ENCODE results near the gene KCNN4. TPM values are rescaled to one million over a fixed set of nuclear protein-coding genes. Genes with fewer than 3 reads are reported as not detected.

Gene KCNN4
- total RNA-seq, 1 experiment from 2014 or later: not detected

DNA sequence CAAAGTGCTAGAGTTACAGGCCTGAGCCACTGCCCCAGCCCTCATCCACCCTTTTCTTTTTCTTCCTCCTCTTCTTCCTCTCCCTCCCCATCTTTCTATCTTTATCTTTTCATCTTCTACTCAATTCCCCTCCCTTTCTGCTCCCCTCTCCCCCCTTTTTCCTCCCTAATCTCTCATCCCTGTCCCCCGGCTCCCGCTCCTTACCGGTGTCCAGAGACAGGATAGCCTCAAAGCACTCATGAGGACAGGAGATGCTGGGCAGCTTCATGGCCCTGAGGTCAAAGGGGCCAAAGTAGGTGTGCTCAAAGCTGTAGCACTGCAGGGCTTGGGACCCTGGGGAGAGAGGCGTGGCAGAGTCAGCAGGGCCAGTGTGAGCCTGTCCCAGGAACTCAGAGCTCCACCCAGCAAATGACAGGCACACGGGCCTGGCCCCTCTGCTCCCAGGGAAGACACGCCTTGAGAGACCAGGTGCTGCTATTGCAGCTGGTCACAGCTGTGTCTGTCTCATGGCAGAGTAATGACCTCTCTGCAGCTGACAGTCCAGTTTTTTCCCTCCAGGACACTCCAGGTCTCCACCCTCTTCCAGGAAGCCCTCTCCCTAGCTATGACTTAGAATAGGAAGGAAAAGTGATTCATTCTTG lies 18.8 kb upstream of the KCNN4 start:
- Histone ChIP-seq H3K4me1 (ENCODE audit: insufficient read depth, low read length, poor library complexity, severe bottlenecking) (no peaks in the 10 kb centered on the region), H3K4me3 (ENCODE audit: low read depth, low read length, poor library complexity, severe bottlenecking) (no peak overlapping the region), H3K27me3 (replicated peaks; ENCODE audit: insufficient read depth, low read depth, low read length, poor library complexity) (no peaks in the 10 kb centered on the region), H3K36me3 (ENCODE audit: insufficient read depth, low read length, poor library complexity, severe bottlenecking) (no peaks in the 10 kb centered on the region), H3K27ac (ENCODE audit: low read depth, low read length, poor library complexity, severe bottlenecking) (no peak overlapping the region), H3K9me3 (ENCODE audit: low read depth, low read length, poor library complexity, severe bottlenecking) (no peaks in the 10 kb centered on the region)
- DNase-seq (ENCODE audit: low spot score): no peak
- CTCF ChIA-PET: interaction anchor here (0.5 kb wide), 1 partner anchor 1369 kb away, joined by 3 read pairs; no protein-coding TSS in a partner anchor
- TF ChIP-seq, protein P1, sequence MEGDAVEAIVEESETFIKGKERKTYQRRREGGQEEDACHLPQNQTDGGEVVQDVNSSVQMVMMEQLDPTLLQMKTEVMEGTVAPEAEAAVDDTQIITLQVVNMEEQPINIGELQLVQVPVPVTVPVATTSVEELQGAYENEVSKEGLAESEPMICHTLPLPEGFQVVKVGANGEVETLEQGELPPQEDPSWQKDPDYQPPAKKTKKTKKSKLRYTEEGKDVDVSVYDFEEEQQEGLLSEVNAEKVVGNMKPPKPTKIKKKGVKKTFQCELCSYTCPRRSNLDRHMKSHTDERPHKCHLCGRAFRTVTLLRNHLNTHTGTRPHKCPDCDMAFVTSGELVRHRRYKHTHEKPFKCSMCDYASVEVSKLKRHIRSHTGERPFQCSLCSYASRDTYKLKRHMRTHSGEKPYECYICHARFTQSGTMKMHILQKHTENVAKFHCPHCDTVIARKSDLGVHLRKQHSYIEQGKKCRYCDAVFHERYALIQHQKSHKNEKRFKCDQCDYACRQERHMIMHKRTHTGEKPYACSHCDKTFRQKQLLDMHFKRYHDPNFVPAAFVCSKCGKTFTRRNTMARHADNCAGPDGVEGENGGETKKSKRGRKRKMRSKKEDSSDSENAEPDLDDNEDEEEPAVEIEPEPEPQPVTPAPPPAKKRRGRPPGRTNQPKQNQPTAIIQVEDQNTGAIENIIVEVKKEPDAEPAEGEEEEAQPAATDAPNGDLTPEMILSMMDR (conservative IDR thresholded peaks at IDR 0.05; ENCODE audit: low read depth, low read length): no peak
- TF ChIP-seq EZH2 (IDR thresholded peaks at IDR 0.05; ENCODE audit: borderline replicate concordance, low read depth, low read length, poor library complexity, severe bottlenecking): no peak
- POLR2A ChIA-PET (ENCODE audit: low non-redundant PET): no interaction called here
- BruUV-seq (replicated peaks): no TSS peak
- intact Hi-C loops (cut with micrococcal nuclease; ENCODE audit: unreplicated experiment): loop anchor here (10.0 kb wide), 1 partner anchor 355 kb away; no protein-coding TSS in a partner anchor

DNA sequence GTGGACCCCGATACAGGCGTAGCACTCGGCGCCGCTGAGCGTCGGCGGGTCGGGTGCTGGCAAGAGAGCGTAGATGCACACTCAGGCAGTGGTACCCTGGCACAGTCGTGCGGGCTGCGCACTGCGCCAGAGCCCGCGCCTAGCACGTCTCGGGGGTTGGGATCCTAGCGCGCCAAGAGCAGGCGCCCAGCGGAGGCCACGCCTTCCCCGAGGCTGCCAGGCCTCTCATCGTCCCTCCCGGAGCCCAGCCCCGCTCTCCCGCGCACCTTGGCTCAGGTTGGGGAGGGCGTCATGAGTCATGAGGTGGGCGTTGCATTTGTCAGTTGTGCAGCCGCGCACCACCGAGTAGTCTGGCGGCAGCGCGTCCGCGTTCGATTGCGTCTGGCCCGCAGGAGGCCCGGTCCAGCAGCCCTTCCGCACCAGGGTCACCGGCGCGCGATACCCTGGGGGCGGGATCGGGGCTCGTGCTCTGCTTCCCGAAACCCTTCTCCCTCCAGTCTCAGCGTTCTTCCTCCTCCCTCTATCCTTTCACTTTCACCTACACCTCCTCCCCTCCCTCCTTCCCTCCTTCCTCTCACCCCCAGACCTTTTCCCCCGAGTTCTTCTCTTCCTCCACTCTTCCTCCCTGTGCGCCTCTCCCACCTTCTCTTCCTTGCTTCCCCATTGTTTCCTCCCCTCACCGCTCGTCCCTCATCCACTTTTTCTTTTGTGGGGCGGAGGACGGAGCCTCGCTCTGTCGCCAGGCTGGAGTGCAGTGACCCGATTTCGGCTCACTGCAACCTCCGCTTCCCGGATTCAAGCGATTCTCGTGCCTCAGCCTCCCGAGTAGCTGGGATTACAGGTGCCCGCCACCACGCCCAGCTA lies 18.0 kb upstream of the KCNN4 start:
- H3K4me1 ChIP-seq (ENCODE audit: insufficient read depth, low read length, poor library complexity, severe bottlenecking): no peaks in the 10 kb centered on the region
- POLR2A ChIA-PET (ENCODE audit: low non-redundant PET): no interaction called here
- H3K4me3 ChIP-seq (ENCODE audit: low read depth, low read length, poor library complexity, severe bottlenecking): peak overlapping the region; percentile 40
- intact Hi-C loops (cut with micrococcal nuclease; ENCODE audit: unreplicated experiment): no loop called here
- BruUV-seq (replicated peaks): no TSS peak
- no peaks in the 10 kb centered on the region for H3K9me3 ChIP-seq (ENCODE audit: low read depth, low read length, poor library complexity, severe bottlenecking)
- no peak for TF ChIP-seq EZH2 (IDR thresholded peaks at IDR 0.05; ENCODE audit: borderline replicate concordance, low read depth, low read length, poor library complexity, severe bottlenecking)
- TF ChIP-seq, protein P1 (conservative IDR thresholded peaks at IDR 0.05; ENCODE audit: low read depth, low read length): no peak
- DNase-seq (ENCODE audit: low spot score): peak; percentile 39
- peaks cover 2% of the 10 kb centered on the region for H3K27me3 ChIP-seq (replicated peaks; ENCODE audit: insufficient read depth, low read depth, low read length, poor library complexity)
- CTCF ChIA-PET: interaction anchor here (0.5 kb wide), 1 partner anchor 1370 kb away, joined by 3 read pairs; no protein-coding TSS in a partner anchor
- no peaks in the 10 kb centered on the region for H3K36me3 ChIP-seq (ENCODE audit: insufficient read depth, low read length, poor library complexity, severe bottlenecking)
- no peak overlapping the region for H3K27ac ChIP-seq (ENCODE audit: low read depth, low read length, poor library complexity, severe bottlenecking)

DNA sequence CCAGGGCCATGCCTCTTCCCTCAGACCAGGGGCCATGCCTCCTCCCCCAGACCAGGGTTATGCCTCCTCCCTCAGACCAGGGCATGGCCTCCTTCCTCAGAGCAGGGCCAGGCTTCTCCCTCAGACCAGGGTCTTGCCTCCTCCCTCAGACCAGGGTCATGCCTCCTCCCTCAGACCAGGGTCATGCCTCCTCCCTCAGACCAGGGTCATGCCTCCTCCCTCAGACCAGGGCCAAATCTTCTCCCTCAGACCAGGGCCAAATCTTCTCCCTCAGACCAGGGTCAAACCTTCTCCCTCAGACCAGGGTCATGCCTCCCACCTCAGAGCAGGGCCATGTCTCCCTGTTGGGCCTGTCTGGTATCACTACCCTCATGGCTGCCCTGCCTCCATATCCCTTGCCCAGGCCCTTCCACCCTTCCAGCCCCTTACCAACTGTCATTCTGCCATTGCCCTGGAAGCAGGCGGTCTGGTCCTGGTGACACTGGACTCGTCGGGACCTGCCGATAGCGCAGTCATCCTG lies 17.3 kb upstream of the KCNN4 start:
- H3K27me3 ChIP-seq (replicated peaks; ENCODE audit: insufficient read depth, low read depth, low read length, poor library complexity): peaks cover 5% of the 10 kb centered on the region

More for the DNA sequence above, 17.3 kb upstream of the KCNN4 start:
- no peak for TF ChIP-seq EZH2 (IDR thresholded peaks at IDR 0.05; ENCODE audit: borderline replicate concordance, low read depth, low read length, poor library complexity, severe bottlenecking)
- TF ChIP-seq, protein P1 (conservative IDR thresholded peaks at IDR 0.05; ENCODE audit: low read depth, low read length): no peak
- H3K4me3 ChIP-seq (ENCODE audit: low read depth, low read length, poor library complexity, severe bottlenecking): peak overlapping the region; percentile 40
- CTCF ChIA-PET: no interaction called here
- no peak overlapping the region for H3K27ac ChIP-seq (ENCODE audit: low read depth, low read length, poor library complexity, severe bottlenecking)
- H3K4me1 ChIP-seq (ENCODE audit: insufficient read depth, low read length, poor library complexity, severe bottlenecking): no peaks in the 10 kb centered on the region
- no peaks in the 10 kb centered on the region for H3K9me3 ChIP-seq (ENCODE audit: low read depth, low read length, poor library complexity, severe bottlenecking)
- intact Hi-C loops (cut with micrococcal nuclease; ENCODE audit: unreplicated experiment): no loop called here
- BruUV-seq (replicated peaks): no TSS peak
- POLR2A ChIA-PET (ENCODE audit: low non-redundant PET): interaction anchor here (0.6 kb wide), 1 partner anchor 43 kb away, joined by 5 read pairs; the partner anchor contains the start of gene SMG9
- no peaks in the 10 kb centered on the region for H3K36me3 ChIP-seq (ENCODE audit: insufficient read depth, low read length, poor library complexity, severe bottlenecking)
- no peak for DNase-seq (ENCODE audit: low spot score)

All from A673 (cell line).